Fibroblast of skin of scalp (primary cell): Measurements from ENCODE around the gene OSBPL5.
A peak's percentile ranks its signal among the peaks of the same experiment; 100 is the strongest.

Source experiments
- DNase-seq: peaks from one replicate; pipeline ENCODE4 v3.0.0-alpha.2; 2013

OSBPL5 gene

DNA sequence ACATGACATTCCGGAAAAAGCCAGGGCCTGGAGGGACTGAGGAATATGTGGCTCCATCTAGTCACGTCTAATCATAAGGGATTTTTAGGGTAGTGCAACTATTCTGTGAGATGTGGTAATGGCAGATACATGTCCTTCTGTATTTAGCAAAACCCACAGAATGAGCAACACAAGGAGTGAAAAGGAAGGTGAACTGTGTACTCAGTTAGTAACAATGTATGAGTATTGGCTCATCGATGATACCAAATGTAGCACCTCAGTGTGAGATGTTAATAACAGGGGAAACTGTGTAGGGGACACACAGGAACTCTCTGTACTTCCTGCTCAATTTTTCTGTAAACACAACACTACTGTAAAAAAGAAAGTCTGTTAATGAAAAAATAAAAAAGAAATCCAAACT, 65.9 kb downstream of the OSBPL5 start:
- no peak for DNase-seq

- no peak for DNase-seq
Observed at GRCh38 chr11:3096909-3097530, 68.1 kb downstream of the OSBPL5 start.

DNA sequence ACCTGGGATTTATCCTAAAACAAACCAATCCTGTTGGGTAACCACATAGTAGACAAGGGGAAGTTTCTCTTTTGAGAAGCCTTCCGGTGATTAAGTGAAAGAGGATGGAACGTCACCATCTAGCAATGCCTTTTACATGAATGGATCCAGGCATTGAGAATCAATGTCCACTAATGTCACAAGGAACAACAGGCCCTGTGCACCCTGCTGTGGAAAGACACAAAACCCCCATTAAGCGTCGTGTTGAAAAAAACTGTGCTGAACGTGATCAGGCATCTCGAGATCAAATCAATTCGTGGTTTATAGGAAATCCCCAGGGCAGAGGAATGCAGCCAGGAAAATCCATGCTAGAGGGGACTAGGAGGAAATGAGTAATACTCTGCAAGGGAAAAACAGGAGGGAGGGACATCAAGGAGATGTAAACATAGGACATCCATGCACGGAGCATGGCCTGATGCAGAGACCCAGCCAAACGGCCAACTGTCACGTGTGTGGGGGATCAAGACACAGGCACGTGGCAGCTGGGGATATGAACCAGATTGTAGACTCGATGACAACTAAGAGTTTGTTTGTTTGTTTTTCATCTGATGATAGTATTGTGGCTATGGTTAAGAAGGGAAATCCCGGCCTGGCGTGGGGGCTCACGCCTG, 69.3 kb downstream of the OSBPL5 start:
- peak; percentile 78 for DNase-seq

DNA sequence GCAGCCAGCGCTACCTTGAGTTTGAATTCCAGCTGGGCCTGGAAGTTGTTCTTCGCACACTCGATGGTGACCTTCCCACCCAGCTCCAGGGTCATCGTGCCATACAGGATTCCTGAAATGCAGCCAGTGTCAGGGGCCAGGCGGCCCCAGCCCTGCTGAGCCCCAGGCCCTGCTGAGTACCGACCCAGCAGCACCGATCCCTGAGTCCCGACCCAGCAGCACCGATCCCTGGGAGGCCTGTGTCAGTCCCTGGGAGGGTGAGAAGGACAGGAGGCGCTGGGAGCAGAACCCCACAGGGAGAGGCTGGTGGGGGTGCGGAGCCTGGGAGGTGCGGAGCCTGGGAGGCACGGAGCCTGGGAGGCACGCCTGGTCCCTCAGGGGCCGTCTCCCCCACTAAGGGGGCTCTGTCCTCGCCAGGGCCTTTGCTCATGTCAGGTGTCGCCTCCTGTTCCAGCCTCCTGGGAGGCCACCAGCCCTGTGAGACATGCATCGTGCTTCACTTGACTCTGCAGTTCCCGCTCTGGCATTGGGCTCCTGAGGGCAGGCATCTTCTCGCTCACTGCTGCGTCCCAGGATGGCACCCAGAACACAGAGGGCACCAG, 70.8 kb downstream of the OSBPL5 start:
- no peak for DNase-seq

DNA sequence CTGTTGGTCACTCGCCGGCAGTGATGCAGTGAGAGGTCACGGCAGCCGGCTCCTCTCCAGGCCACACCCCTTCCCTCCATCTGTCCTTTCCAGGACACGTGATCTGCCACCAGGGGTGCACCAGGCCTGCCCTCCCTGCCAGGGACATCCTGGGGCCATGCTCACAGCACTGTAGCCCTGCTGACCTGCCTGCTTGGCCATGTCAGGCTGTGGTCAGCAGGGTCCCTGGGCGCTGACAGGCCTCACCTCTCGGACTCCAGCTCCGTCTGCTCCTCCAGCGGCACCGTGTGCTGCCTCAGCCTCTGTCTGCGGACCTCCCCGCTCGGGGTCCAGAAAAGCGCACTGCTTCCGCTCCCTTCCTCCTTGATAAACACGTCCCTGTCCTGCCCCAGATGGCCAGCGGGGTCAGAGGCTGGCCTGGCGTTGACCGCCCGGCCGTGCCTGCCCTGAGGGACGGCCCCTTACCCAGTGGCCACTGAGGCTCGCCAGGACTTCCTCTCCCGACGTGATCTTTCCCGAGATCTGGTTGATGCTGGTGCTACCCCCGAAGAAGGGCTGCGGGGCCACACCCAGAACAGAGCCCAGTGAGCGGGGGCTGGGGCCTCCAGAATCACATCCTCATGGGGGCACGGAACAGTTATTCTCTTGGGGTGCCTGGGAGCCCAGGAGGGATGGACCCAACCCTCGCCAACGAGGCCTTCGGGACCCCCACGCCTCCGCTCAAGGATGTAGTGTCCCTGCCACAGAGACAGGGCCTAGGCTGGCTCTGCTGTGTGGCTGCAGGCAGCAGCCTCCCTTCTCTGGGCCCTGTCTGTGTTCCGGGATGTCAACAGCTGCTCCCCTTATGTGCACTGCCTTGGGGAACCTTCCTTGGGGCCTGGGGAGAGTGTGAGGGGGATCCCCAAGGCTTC, 71.6 kb downstream of the OSBPL5 start:
- DNase-seq, result no peak

- no peak for DNase-seq
Observed at GRCh38 chr11:3092603-3093141, 72.4 kb downstream of the OSBPL5 start.

DNA sequence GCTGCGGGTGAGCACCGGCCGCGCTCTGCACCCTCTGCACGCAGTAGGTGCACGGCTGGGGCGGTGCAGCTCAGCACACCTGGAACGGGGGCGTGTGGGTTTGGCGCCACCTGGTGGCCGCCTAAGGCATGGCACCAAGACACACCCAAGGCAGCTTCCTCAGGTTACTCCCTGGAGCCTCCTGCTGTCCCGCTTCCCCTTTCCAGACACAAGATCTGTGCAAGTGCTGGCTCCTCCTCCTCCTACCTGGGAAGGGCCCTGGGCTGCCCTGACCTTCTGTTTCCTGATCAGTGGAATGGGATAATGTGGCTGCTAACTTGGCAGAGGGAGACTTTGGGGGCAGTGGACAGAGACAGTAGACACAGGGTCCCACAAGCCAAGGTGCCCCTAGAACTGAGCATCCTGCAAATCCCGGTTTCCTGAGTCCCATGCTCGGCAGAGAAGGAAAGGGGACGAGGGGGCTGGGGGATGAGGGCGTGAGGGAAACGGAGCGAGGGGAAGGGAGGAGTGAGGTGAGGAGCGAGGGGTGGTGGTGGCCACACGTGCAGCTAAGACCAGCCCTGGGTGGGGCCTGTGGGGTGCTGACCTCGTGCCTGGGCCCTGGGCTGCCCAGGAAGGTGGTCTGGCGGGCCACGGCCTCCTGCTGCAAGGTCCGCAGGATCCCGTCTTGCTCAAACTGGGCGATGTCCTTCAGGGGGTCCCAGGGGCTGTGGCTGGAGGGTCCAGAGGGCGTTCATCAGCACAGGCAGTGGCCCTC, 73.1 kb downstream of the OSBPL5 start:
- DNase-seq, result peak; percentile 51

GRCh38 chr11:3091081-3091845, 73.8 kb downstream of the OSBPL5 start:
- no peak for DNase-seq

- DNase-seq, result no peak
Observed at GRCh38 chr11:3090096-3090901, 74.8 kb downstream of the OSBPL5 start.

GRCh38 chr11:3089236-3090061, 75.7 kb downstream of the OSBPL5 start:
- DNase-seq, result no peak

DNA sequence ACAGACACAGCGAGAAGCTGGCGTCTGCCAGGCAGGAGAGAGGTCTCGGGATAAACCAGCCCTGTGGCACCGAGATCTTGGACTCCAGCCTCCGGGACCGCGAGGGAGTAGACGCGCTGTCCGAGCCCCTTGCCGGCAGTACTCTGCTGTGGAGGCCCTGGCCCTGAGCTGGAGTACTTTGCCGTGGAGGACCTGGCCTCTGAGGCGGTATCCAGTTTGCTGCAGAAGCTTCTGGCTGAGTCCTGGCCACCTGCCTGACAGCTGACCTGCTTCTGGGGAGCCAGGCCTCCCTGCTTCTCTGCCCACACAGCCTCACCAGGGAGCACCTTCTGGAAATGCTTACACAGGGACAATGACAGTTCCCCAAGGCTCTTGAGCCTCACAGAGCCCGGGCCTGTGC, 76.3 kb downstream of the OSBPL5 start:
- DNase-seq, result no peak

GRCh38 chr11:3087821-3088800, 77.0 kb downstream of the OSBPL5 start:
- DNase-seq, result no peak

GRCh38 chr11:3087373-3087772, 77.7 kb downstream of the OSBPL5 start:
- DNase-seq, result no peak

GRCh38 chr11:3086671-3087150, 78.4 kb downstream of the OSBPL5 start:
- no peak for DNase-seq

GRCh38 chr11:3086114-3086513, 79.0 kb downstream of the OSBPL5 start:
- DNase-seq, result no peak

DNA sequence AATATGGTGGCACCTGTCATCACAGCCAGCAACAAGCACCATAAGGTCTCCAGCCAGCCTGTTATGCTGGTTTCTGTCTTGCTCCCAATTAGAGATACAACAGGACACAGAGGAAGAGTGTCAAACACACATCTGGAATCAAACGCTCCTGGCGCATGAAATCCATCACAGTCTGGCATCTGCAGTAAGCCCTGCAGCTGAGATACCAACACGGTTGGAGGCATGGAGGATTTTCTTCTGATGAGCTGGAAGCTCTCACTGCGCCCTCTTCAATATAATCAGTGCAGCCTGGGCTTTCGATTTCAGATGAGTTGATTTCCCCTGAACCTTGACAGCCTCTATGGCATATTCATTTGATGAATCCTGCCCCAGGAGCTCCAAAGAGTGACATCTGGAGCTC, 80.1 kb downstream of the OSBPL5 start:
- DNase-seq, result peak; percentile 10

GRCh38 chr11:3083321-3083720, 81.8 kb downstream of the OSBPL5 start:
- DNase-seq, result no peak

DNA sequence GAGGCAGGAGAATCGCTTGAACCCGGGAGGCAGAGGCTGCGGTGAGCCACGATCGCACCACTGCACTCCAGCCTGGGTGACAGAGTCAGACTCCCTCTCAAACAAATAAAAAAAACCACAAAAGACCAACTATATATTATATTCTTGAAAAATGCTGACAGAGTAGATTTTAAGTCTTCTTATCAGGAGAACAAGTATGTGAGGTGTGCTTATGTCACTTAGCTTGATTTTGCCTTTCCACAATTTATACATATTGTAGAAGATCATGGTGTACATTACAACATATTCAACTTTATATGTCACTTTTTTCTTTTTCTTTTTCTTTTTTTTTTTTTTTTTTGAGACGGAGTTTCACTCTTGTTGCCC, 83.7 kb downstream of the OSBPL5 start:
- no peak for DNase-seq
